HL-60 (cell line): ENCODE results near the gene DCAKD.

Experiments used
- DNase-seq, 2 experiments: peaks; one replicate each; pipeline ENCODE4 v3.0.0-alpha.2; 2010 to 2020; ENCODE audit warnings: low read depth in 1 of 2, low spot score in 1 of 2
- H3K27ac ChIP-seq: fragments of 250-450 bp; sonication (Bioruptor Pico); replicated peaks from 2 replicates; pipeline ENCODE4 v1.5.1; 2020; ENCODE audit warnings: mild to moderate bottlenecking, moderate library complexity
- H3K27me3 ChIP-seq: fragments of 250-450 bp; sonication (Bioruptor Pico); 2 replicates; pipeline ENCODE4 v1.5.1; 2021; ENCODE audit warnings: mild to moderate bottlenecking, moderate library complexity; ENCODE audit not compliant: insufficient read depth, poor library complexity, severe bottlenecking
- H3K4me3 ChIP-seq: replicated peaks from 2 replicates; pipeline ENCODE4 v1.5.1; 2011; ENCODE audit warnings: mild to moderate bottlenecking, control low read depth, low read length; ENCODE audit not compliant: insufficient read depth
- CTCF ChIP-seq: IDR thresholded peaks from one replicate; pipeline ENCODE4 v1.5.1; 2011; ENCODE audit warnings: low read length, control low read depth, inconsistent platforms; ENCODE audit not compliant: insufficient read depth
- GABPA ChIP-seq: IDR thresholded peaks from 2 replicates; pipeline ENCODE4 v1.6.1; 2012; ENCODE audit warnings: low read depth
- POLR2AphosphoS5 ChIP-seq: IDR thresholded peaks from 2 replicates; pipeline ENCODE4 v1.6.1; 2012; ENCODE audit warnings: low read depth
- REST ChIP-seq: IDR thresholded peaks from 2 replicates; pipeline ENCODE4 v1.6.1; 2012; ENCODE audit warnings: low read depth; ENCODE audit not compliant: insufficient replicate concordance
- SPI1 ChIP-seq: IDR thresholded peaks from 2 replicates; pipeline ENCODE4 v1.6.1; 2012; ENCODE audit warnings: low read depth, mild to moderate bottlenecking, borderline replicate concordance

The DCAKD gene

GRCh38 chr17:45035848-45036247 lies 15.6 kb downstream of the DCAKD start:
- TF ChIP-seq POLR2AphosphoS5 (no peak), SPI1 (no peak), CTCF (no peak), REST (no peak), GABPA (no peak)
- H3K27me3 ChIP-seq = no peaks in the 10 kb centered on the region
- DNase-seq = no peak
- H3K27ac ChIP-seq = no peak overlapping the region
- H3K4me3 ChIP-seq = no peak overlapping the region

- no peak for TF ChIP-seq SPI1
- TF ChIP-seq REST = no peak
- TF ChIP-seq POLR2AphosphoS5 = no peak
- no peak for TF ChIP-seq GABPA
- TF ChIP-seq CTCF = no peak
- H3K4me3 ChIP-seq = no peak overlapping the region
- no peak for DNase-seq
Observed at GRCh38 chr17:45034599-45034998, 16.8 kb downstream of the DCAKD start.

GRCh38 chr17:45032174-45032541 lies 19.3 kb downstream of the DCAKD start:
- no peak for DNase-seq
- no peak overlapping the region for H3K27ac ChIP-seq
- no peaks in the 10 kb centered on the region for H3K27me3 ChIP-seq
- TF ChIP-seq POLR2AphosphoS5 (no peak), SPI1 (no peak), GABPA (no peak), CTCF (no peak), REST (no peak)
- H3K4me3 ChIP-seq = no peak overlapping the region

More at GRCh38 chr17:45034599-45034998, 16.8 kb downstream of the DCAKD start:
- Histone ChIP-seq H3K27me3 (no peaks in the 10 kb centered on the region), H3K27ac (no peak overlapping the region)
